SW 1271 (cell line): Measurements from ENCODE around the gene PKD2L2.
"Not testable (repeated sequence)": the region's sequence is repeated elsewhere in the genome, so short reads cannot be mapped to it uniquely, and the experiment has no call there.

Source experiments
- DNase-seq, 2 experiments: peaks; one replicate each; lab custom pipeline; 2025; lab: John Stamatoyannopoulos, UW

PKD2L2 gene

DNA sequence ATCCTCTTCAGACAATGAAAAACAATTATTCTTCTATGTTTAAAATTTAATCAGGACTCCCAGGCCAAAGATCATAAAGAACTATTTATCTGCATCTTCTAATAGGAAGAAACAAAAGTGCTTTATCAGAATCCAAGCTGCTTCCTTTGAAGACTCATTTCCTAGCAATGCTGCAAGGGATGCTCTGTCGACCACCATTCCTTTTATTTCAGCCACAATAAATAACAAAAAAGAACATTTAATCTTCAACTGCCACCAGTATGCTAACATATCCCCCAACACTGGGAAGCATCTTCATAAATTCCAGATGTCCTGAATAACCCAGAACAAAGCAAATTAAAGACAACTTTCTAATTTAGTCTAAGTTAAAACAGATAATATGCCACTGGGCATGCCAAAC is 68.7 kb downstream of the PKD2L2 start:
- DNase-seq, result no peak

DNA sequence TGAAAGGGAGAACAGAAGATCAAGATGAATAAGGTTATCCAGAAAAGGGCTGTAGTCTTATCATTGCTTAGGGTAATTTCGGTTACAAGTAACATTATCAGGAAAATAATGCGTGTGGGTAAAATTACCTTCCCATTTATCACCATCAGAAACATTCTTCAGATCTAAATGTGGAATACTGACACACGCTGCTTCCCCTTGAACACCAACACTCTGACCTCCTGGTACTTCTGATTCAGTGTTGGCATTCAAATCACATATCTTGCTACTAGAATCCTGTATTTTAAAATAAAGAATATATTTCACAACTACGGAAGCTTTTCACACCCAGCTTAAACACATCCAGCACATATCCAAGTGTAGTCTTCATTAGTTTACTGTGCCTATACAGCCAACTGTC is 70.2 kb downstream of the PKD2L2 start:
- no peak for DNase-seq

GRCh38 chr5:137960141-137960540 is 70.9 kb downstream of the PKD2L2 start:
- no peak for DNase-seq

GRCh38 chr5:137960819-137961218 is 71.6 kb downstream of the PKD2L2 start:
- DNase-seq, result no peak

GRCh38 chr5:137970384-137970783 is 81.1 kb downstream of the PKD2L2 start:
- not testable (repeated sequence) for DNase-seq

GRCh38 chr5:137975208-137975607 is 86.0 kb downstream of the PKD2L2 start:
- no peak for DNase-seq

- DNase-seq, result no peak
Observed at GRCh38 chr5:137989419-137989818, 100.2 kb downstream of the PKD2L2 start.
